Endometrium (tissue), 2 donors: ENCODE results near the gene ZGLP1.
"Not testable (repeated sequence)": the region's sequence is repeated elsewhere in the genome, so short reads cannot be mapped to it uniquely, and the experiment has no call there.

Experiments used
- FAIRE-seq: peaks from 2 replicates; lab custom pipeline; 2012; peaks lifted over from hg19 to GRCh38; lab: Jason Lieb, UNC
- donor health status: control.
- donor health status: control.

Gene ZGLP1

DNA sequence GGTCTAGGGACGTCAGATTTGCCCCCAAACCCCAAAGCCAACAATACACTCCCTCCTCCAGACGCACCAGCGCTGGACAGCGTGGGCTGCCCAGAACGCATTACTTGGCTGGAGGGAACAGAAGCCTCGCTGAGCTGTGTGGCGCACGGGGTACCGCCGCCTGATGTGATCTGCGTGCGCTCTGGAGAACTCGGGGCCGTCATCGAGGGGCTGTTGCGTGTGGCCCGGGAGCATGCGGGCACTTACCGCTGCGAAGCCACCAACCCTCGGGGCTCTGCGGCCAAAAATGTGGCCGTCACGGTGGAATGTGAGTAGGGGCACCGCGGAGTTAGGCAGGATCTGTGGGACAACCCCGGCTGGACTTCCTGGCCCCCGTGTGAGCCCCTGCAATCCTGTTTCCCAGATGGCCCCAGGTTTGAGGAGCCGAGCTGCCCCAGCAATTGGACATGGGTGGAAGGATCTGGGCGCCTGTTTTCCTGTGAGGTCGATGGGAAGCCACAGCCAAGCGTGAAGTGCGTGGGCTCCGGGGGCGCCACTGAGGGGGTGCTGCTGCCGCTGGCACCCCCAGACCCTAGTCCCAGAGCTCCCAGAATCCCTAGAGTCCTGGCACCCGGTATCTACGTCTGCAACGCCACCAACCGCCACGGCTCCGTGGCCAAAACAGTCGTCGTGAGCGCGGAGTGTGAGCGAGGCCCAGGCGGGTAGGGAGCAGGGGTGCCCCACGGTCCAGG is 15.8 kb downstream of the ZGLP1 start:
- FAIRE-seq, result no peak

DNA sequence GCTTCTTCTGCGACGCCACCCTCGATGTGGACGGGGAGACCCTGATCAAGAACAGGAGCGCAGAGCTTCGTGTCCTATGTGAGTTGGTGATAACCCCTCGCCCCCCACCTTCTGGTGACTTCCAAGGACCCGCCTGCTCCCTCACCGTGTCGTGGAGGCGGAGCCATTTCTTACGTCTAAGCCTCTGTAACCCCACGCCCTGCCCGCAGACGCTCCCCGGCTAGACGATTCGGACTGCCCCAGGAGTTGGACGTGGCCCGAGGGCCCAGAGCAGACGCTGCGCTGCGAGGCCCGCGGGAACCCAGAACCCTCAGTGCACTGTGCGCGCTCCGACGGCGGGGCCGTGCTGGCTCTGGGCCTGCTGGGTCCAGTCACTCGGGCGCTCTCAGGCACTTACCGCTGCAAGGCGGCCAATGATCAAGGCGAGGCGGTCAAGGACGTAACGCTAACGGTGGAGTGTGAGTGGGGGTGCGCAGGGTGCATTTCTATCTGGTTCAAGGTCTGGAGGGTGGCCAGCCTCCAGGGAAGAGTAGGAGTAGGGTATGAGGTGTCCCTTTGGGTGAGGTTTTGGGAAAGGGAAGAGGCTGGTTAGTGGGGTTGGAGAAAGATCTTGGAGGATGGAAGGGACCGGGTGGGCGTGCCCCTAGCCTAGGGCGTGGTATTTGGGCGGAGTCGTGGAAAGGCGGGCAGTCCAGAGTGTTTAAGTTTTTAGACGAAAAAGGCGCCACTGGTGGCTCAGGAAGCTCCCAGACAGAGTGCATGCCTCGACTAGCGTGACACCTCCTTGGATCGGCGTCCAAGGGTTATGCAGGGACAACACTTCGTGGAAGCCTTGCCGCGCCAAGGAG is 16.6 kb downstream of the ZGLP1 start:
- no peak for FAIRE-seq

DNA sequence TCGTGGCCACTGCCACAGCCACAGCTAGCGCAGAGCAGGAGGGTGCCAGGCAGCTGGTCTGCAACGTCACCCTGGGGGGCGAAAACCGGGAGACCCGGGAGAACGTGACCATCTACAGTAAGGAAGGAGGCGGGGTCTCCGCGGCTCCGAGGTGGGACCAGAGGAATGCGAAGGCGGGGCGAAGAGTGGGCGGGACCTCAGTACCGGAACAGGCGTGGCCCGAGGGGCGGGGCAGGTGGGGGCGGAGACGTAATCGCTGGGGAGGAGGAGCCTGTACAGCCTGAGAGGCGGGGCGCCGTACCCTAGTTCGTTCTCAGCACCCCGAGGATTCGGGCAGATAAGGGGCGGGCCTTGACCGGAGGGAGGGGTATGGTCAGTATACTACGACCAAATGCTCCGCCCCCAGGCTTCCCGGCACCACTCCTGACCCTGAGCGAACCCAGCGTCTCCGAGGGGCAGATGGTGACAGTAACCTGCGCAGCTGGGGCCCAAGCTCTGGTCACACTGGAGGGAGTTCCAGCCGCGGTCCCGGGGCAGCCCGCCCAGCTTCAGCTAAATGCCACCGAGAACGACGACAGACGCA is 17.3 kb downstream of the ZGLP1 start:
- no peak for FAIRE-seq

DNA sequence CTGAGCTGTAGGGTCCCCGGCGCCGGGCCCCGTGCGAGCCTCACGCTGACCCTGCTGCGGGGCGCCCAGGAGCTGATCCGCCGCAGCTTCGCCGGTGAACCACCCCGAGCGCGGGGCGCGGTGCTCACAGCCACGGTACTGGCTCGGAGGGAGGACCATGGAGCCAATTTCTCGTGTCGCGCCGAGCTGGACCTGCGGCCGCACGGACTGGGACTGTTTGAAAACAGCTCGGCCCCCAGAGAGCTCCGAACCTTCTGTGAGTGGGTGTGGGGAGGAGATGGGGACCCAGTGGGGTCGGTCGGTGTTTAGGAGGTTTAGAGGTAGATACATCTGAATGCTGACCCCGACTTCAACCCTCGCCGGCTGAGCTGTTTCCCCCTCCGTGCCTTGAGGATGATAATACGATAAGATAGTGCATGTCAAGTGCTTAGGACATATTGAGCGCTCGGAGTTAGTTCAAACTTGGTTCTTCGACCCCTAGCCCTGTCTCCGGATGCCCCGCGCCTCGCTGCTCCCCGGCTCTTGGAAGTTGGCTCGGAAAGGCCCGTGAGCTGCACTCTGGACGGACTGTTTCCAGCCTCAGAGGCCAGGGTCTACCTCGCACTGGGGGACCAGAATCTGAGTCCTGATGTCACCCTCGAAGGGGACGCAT is 17.9 kb downstream of the ZGLP1 start:
- no peak for FAIRE-seq

DNA sequence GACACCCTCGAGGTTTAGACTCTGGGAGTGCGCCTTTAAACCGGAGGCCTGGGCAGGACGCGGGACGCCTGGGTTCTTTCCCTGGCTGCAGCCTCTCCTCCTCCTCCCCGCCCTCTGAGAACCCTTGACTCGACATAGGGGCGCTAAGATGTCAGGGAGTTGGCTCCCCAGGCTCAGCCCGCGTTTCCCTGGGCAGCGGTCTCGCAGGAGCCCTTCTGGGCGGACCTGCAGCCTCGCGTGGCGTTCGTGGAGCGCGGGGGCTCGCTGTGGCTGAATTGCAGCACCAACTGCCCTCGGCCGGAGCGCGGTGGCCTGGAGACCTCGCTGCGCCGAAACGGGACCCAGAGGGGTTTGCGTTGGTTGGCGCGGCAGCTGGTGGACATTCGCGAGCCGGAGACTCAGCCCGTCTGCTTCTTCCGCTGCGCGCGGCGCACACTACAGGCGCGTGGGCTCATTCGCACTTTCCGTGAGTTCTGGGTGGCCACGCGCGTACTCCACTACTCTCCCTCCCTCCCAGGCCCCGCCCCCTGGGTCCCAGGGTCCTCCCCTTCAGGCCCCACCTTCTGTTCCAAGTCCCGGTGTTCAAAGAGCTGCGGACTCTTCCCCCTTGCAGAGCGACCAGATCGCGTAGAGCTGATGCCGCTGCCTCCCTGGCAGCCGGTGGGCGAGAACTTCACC is 18.6 kb downstream of the ZGLP1 start:
- FAIRE-seq, result no peak

DNA sequence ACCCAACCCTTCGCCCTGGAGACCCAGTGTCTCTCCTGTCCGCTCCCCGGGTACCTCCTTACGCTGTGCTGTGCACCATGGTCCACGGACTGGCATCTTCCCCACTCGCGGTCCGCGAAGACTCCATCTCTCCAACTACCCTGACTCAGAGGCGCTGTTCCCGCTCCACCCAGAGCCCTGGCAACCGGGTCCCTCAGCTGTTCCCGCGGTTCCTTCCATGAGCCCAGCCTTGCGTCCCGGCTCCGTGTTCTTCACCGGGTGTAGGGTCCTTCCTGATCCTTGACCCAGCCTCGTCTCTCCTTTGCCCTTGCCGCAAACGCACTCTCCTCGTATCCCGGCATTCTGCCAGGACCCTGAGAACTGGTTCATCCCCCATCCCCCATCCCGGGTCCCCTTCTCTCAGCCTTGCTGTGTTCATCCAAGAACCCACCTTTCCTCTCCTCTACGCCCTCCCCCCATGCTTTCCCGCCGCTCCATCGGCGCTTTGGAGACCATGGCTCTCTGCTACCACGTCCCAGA is 19.2 kb downstream of the ZGLP1 start:
- no peak for FAIRE-seq

DNA sequence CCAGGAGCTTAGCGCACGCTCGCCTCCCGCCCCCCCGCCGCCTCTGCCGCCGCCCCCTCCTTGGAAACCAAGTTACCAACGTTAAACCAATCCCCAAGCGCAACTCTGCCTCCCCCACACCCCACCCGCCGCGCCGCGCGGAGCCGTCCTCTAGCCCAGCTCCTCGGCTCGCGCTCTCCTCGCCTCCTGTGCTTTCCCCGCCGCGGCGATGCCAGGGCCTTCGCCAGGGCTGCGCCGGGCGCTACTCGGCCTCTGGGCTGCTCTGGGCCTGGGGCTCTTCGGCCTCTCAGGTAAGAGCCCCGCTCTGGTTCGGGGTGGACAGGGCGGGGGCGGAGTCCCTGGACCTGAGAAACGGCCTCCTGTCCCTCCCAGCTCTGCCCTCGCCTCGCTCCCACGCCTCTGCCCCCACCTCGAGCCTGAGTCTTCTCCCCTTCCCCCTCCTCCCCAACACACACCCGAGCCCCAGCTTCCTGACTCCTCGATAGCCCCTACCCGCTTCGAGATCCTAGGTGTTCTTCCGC is 19.7 kb downstream of the ZGLP1 start, which contains the start of gene ICAM5:
Gene ICAM5, plus strand, starts transcription at position 117 of the 521 bp plus-strand sequence. Its CDS starts 92 bp downstream, at position 209.
- FAIRE-seq, result no peak

DNA sequence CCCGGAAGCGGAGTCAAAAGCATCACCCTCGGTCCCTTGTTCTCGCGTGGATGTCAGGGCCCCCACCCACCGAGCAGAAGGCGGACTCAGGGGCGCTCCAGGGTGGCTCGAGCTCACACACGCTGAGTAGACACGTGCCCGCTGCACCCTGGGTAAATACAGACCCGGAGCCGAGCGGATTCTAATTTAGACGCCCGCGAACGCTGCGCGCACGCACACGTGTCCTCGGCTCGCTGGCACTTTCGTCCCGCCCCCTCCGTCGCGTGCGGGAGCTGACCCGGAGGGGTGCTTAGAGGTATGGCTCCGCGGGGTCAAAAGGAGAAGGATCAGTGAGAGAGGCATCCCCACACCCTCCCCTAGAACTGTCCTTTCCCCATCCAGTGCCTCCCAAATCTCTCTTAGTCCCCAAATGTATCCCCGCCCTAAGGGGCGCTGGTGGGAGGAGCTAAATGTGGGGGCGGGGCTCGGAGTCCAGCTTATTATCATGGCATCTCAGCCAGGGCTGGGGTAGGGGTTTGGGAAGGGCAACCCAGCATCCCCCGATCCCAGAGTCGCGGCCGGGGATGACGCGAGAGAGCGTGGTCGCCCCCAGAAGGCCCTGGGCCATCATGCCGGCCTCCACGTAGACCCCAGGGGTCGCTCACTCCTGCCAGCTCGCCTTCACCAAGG is 20.3 kb downstream of the ZGLP1 start:
- no peak for FAIRE-seq

DNA sequence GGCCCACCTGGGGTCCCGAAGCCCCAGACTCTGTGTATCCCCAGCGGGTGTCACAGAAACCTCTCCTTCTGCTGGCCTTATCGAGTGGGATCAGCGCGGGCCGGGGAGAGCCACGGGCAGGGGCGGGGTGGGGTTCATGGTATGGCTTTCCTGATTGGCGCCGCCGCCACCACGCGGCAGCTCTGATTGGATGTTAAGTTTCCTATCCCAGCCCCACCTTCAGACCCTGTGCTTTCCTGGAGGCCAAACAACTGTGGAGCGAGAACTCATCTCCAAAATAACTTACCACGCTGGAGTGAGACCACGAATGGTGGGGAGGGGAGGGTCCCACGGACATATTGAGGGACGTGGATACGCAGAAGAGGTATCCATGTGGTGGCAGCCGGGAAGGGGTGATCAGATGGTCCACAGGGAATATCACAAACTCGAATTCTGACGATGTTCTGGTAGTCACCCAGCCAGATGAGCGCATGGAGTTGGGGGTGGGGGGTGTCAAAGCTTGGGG is 20.9 kb downstream of the ZGLP1 start:
- FAIRE-seq, result no peak

DNA sequence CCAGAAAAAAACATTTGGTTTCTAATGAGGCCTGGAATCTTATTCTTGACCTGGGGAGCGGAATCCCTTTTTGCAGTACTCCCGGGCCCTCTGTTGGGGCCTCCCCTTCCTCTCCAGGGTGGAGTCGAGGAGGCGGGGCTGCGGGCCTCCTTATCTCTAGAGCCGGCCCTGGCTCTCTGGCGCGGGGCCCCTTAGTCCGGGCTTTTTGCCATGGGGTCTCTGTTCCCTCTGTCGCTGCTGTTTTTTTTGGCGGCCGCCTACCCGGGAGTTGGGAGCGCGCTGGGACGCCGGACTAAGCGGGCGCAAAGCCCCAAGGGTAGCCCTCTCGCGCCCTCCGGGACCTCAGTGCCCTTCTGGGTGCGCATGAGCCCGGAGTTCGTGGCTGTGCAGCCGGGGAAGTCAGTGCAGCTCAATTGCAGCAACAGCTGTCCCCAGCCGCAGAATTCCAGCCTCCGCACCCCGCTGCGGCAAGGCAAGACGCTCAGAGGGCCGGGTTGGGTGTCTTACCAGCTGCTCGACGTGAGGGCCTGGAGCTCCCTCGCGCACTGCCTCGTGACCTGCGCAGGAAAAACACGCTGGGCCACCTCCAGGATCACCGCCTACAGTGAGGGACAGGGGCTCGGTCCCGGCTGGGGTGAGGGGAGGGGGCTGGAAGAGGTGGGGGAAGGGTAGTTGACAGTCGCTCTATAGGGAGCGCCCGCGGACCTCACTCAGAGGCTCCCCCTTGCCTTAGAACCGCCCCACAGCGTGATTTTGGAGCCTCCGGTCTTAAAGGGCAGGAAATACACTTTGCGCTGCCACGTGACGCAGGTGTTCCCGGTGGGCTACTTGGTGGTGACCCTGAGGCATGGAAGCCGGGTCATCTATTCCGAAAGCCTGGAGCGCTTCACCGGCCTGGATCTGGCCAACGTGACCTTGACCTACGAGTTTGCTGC is 22.5 kb downstream of the ZGLP1 start, which contains the start of gene ICAM4:
Gene ICAM4, plus strand, starts transcription at position 153 of the 935 bp plus-strand sequence. Its CDS starts 58 bp downstream, at position 211.
- no peak for FAIRE-seq

DNA sequence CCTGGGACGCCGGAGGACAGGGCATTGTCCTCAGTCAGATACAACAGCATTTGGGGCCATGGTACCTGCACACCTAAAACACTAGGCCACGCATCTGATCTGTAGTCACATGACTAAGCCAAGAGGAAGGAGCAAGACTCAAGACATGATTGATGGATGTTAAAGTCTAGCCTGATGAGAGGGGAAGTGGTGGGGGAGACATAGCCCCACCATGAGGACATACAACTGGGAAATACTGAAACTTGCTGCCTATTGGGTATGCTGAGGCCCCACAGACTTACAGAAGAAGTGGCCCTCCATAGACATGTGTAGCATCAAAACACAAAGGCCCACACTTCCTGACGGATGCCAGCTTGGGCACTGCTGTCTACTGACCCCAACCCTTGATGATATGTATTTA is 24.2 kb downstream of the ZGLP1 start:
- no peak for FAIRE-seq

DNA sequence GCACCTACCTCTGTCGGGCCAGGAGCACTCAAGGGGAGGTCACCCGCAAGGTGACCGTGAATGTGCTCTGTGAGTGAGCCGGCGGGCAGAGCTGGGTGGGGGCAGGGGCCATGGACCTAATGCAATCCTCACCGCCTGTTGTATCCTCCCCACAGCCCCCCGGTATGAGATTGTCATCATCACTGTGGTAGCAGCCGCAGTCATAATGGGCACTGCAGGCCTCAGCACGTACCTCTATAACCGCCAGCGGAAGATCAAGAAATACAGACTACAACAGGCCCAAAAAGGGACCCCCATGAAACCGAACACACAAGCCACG is 24.7 kb downstream of the ZGLP1 start:
- FAIRE-seq, result no peak

DNA sequence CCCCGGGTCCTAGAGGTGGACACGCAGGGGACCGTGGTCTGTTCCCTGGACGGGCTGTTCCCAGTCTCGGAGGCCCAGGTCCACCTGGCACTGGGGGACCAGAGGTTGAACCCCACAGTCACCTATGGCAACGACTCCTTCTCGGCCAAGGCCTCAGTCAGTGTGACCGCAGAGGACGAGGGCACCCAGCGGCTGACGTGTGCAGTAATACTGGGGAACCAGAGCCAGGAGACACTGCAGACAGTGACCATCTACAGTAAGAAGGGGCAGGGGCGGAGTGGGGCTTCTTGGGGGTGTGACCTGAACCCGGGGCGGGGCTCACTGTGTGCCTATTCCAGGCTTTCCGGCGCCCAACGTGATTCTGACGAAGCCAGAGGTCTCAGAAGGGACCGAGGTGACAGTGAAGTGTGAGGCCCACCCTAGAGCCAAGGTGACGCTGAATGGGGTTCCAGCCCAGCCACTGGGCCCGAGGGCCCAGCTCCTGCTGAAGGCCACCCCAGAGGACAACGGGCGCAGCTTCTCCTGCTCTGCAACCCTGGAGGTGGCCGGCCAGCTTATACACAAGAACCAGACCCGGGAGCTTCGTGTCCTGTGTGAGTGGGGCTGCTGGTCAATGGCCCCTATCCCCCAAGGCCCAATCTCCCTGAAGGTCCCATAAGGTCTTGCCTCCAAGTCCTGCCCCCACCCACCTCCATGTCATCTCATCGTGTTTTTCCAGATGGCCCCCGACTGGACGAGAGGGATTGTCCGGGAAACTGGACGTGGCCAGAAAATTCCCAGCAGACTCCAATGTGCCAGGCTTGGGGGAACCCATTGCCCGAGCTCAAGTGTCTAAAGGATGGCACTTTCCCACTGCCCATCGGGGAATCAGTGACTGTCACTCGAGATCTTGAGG is 25.3 kb downstream of the ZGLP1 start:
- no peak for FAIRE-seq

DNA sequence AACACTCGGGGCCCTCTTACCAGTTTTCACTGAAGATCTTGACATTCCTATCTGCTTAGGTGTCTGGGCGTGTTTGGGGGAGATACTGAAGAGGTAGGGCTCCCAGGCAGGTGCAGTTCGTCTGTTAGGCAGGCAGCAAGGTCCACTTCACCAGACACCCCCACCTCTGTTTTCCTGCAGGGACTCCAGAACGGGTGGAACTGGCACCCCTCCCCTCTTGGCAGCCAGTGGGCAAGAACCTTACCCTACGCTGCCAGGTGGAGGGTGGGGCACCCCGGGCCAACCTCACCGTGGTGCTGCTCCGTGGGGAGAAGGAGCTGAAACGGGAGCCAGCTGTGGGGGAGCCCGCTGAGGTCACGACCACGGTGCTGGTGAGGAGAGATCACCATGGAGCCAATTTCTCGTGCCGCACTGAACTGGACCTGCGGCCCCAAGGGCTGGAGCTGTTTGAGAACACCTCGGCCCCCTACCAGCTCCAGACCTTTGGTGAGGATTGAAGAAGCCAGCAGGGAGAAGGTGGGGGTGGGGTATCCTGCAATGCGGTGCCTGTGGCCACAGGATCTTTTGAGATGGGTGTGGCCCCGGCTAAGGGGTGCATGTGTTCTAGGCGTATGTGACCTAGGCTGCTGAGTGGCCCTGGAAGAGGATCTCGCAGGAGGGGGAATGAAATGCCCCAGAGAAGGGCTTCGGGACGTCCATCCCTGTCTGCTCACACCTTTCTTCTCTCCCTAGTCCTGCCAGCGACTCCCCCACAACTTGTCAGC is 26.1 kb downstream of the ZGLP1 start:
- no peak for FAIRE-seq

DNA sequence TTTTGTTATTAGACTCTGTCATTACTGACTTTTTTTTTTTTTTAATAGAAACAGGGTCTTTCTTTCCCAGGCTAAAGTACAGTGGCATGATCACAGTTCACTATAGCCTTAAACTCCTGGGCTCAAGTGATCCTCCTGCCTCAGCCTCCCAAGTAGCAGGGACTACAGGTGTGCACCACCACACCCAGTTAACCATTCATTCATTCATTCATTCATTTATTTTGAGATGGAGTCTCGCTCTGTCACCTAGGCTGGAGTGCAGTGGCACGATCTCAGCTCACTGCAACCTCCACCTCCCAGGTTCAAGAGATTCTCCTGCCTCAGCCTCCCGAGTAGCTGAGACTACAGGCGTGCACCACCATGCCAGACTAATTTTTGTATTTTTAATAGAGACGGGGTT is 27.6 kb downstream of the ZGLP1 start:
- not testable (repeated sequence) for FAIRE-seq

DNA sequence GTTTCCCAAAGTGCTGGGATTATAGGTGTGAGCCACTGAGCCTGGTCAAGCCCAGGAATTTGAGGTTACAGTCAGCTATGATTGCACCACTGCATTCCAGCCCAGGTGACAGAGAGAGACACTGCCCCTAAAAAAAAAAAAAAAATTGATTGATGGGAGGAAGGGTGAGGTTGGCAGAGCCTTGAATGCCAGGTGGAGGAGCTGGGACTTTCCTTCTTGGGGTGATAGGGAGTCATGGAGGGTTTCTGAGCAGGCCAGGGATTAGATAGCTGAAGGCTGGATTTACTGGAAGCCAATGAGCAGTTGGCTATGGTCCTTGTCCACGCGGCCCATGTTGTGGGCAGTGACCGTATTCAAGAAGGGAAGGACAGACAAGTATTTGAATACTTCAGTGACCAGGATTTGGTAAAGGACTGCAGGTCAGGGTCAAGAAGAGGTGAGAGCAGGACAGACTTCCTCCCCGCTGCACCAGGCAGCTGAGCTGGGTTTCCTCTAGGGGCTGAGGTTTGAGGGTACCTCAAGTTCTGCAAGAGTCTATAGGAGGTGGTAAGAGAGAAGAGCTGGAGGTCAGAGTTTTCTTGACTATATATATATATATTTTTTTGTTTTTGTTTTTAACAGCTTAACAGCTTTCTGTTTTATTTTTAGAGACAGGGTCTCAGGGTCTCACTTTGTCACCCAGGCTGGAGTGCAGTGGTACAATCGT is 29.7 kb downstream of the ZGLP1 start:
- no peak for FAIRE-seq

DNA sequence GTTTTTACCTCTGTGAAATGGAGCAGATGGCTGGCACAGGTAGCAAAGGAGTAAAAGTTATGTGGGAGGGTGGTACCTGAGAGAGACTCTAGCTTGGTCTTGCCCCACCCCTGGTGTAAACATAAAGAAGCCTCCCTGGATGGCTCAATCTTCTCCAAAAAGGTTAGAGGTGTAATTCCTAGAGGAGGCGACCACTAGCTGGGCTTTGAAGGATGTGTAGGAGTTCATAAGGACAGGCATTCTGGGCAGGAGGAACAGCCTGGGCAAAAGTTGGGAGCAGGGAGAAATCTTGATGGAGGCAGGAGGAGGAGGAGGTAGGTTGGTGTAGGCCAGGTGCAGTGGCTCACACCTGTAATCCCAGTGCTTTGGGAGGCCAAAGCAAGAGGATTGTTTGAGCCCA is 30.7 kb downstream of the ZGLP1 start:
- no peak for FAIRE-seq
